GDM1 (cell line): ENCODE results near the gene KCNE3.

ENCODE experiments used
- DNase-seq: peaks from one replicate; lab custom pipeline; 2025; lab: John Stamatoyannopoulos, UW

KCNE3 gene

GRCh38 chr11:74471668-74472429 is 4.5 kb upstream of the KCNE3 start:
- DNase-seq = no peak

- no peak for DNase-seq
These were observed 3.7 kb upstream of the KCNE3 start for GRCh38 chr11:74471037-74471436.

GRCh38 chr11:74470526-74470925 is 3.2 kb upstream of the KCNE3 start:
- no peak for DNase-seq

GRCh38 chr11:74468936-74469335 is 1.6 kb upstream of the KCNE3 start:
- no peak for DNase-seq

- DNase-seq = no peak
These were observed 1.2 kb upstream of the KCNE3 start for GRCh38 chr11:74468521-74468920.

GRCh38 chr11:74468058-74468457 is 709 bp upstream of the KCNE3 start:
- DNase-seq = no peak

- no peak for DNase-seq
These were observed 2.0 kb downstream of the KCNE3 start for GRCh38 chr11:74465291-74465708.

- peak; percentile 7 for DNase-seq
These were observed 2.6 kb downstream of the KCNE3 start for GRCh38 chr11:74464746-74465145.

- no peak for DNase-seq
These were observed 4.1 kb downstream of the KCNE3 start for GRCh38 chr11:74463216-74463615.

GRCh38 chr11:74462631-74463030 is 4.7 kb downstream of the KCNE3 start:
- no peak for DNase-seq

- DNase-seq = peak; percentile 14
These were observed 5.3 kb downstream of the KCNE3 start for GRCh38 chr11:74462009-74462408.

- DNase-seq = peak; percentile 71
These were observed 6.7 kb downstream of the KCNE3 start for GRCh38 chr11:74460481-74461154.

- no peak for DNase-seq
These were observed 7.3 kb downstream of the KCNE3 start for GRCh38 chr11:74460065-74460464.

- no peak for DNase-seq
These were observed 7.8 kb downstream of the KCNE3 start for GRCh38 chr11:74459584-74459983.

- DNase-seq = no peak
These were observed 10.0 kb downstream of the KCNE3 start for GRCh38 chr11:74457356-74457755.

- peak; percentile 50 for DNase-seq
These were observed 13.9 kb downstream of the KCNE3 start for GRCh38 chr11:74453373-74453975.

GRCh38 chr11:74452366-74452765 is 15.0 kb downstream of the KCNE3 start:
- no peak for DNase-seq

GRCh38 chr11:74450318-74450717 is 17.0 kb downstream of the KCNE3 start:
- DNase-seq = no peak

GRCh38 chr11:74449369-74449931 is 17.9 kb downstream of the KCNE3 start:
- DNase-seq = peak; percentile 57

GRCh38 chr11:74447720-74448119 is 19.6 kb downstream of the KCNE3 start:
- no peak for DNase-seq

GRCh38 chr11:74446532-74446938 is 20.8 kb downstream of the KCNE3 start:
- DNase-seq = no peak

- DNase-seq = no peak
These were observed 23.0 kb downstream of the KCNE3 start for GRCh38 chr11:74444173-74444826.
